HPDE6-E6E7 (cell line): ENCODE measurements around the gene CDH7.

Source experiments
- DNase-seq: peaks from one replicate; pipeline ENCODE4 v3.0.0; 2011; ENCODE audit warnings: missing footprints; ENCODE audit errors: extremely low spot score

The CDH7 gene

GRCh38 chr18:65750389-65751154 is at the start of gene CDH7:
Gene CDH7, plus strand, starts transcription at chr18:65751012. Its CDS starts 11,831 bp downstream, at chr18:65762843.
- DNase-seq = no peak

- no peak for DNase-seq
Measured at GRCh38 chr18:65704046-65704445, 46.8 kb upstream of the CDH7 start.

- no peak for DNase-seq
Measured at GRCh38 chr18:65706646-65707045, 44.2 kb upstream of the CDH7 start.

GRCh38 chr18:65711493-65711892 is 39.3 kb upstream of the CDH7 start:
- no peak for DNase-seq

- no peak for DNase-seq
Measured at GRCh38 chr18:65721619-65722018, 29.2 kb upstream of the CDH7 start.

- DNase-seq = peak; percentile 22
Measured at GRCh38 chr18:65725251-65726050, 25.4 kb upstream of the CDH7 start.

GRCh38 chr18:65735155-65735554 is 15.7 kb upstream of the CDH7 start:
- DNase-seq = no peak

- DNase-seq = no peak
Measured at GRCh38 chr18:65737471-65737955, 13.3 kb upstream of the CDH7 start.

- DNase-seq = no peak
Measured at GRCh38 chr18:65746936-65747335, 3.9 kb upstream of the CDH7 start.

- DNase-seq = no peak
Measured at GRCh38 chr18:65748321-65748720, 2.5 kb upstream of the CDH7 start.

GRCh38 chr18:65749841-65750240 is 971 bp upstream of the CDH7 start:
- DNase-seq = no peak

- DNase-seq = no peak
Measured at GRCh38 chr18:65751155-65752085, 608 bp downstream of the CDH7 start.

GRCh38 chr18:65752625-65753325 is 2.0 kb downstream of the CDH7 start:
- DNase-seq = no peak

- DNase-seq = peak; percentile 23
Measured at GRCh38 chr18:65753520-65753919, 2.7 kb downstream of the CDH7 start.

GRCh38 chr18:65754121-65754520 is 3.3 kb downstream of the CDH7 start:
- DNase-seq = no peak

- no peak for DNase-seq
Measured at GRCh38 chr18:65755616-65756015, 4.8 kb downstream of the CDH7 start.

- DNase-seq = no peak
Measured at GRCh38 chr18:65760457-65760856, 9.6 kb downstream of the CDH7 start.

GRCh38 chr18:65761636-65762295 is 11.0 kb downstream of the CDH7 start:
- no peak for DNase-seq

- DNase-seq = no peak
Measured at GRCh38 chr18:65762556-65762955, 11.7 kb downstream of the CDH7 start.

GRCh38 chr18:65767406-65767805 is 16.6 kb downstream of the CDH7 start:
- no peak for DNase-seq
